ENCODE results near the gene SAMD3.
"Not testable (repeated sequence)": the region's sequence is repeated elsewhere in the genome, so short reads cannot be mapped to it uniquely, and the experiment has no call there.

The SAMD3 gene

DNA sequence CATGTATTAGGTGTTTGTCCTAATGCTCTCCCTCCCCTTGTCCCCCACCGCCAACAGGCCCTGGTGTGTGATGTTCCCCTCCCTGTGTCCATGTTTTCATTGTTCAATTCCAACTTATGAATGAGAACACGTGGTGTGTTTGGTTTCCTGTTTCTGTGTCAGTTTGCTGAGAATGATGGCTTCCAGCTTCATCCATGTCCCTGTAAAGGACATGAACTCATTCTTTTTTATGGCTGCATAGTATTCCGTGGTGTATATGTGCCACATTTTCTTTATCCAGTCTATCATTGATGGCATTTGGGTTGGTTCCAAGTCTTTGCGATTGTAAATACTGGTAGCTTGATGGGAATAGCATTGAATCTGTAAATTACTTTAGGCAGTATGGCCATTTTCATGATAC is 52.6 kb downstream of the SAMD3 start:
- DNase-seq: not testable (repeated sequence)

GRCh38 chr6:130167655-130168054 is 55.1 kb downstream of the SAMD3 start:
- DNase-seq: no peak

GRCh38 chr6:130164251-130164650 is 58.5 kb downstream of the SAMD3 start:
- no peak for DNase-seq

DNA sequence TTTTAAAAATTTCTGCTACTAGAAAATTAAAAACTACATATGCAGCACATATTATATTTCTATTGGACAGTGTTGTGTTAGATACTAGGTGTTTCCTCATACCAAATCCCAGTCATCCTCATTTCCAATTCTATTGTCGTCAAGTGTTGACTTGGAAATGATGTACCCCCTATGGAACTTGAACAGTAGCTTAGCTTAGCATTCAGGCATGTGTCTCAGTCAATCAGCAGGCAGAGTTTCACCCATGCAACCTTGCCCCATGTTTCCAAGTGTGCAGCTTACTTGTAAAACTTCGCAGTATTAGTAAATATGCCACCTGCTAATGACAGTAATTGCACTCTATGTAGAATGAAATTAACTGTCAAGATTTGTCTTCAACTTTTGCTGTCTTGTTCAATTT is 59.5 kb downstream of the SAMD3 start:
- no peak for DNase-seq

DNA sequence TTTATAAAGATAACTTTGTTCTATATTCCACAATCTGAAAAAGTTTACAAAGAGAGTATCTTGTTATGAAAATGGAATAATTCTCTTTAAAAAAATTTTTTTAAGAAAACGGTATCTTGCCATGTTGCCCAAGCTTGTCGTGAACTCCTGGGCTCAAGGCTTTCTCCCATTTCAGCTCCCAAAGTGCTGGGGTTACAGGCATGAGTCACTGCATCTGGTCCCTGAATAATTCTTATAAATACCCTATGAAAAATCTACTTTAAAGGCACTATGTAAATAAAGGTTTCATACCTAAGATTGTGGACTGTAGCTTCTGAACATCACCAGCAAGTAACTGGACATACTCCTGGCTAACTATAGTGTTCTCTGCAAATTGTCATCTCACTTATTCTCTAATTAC is 60.3 kb downstream of the SAMD3 start:
- DNase-seq: no peak

DNA sequence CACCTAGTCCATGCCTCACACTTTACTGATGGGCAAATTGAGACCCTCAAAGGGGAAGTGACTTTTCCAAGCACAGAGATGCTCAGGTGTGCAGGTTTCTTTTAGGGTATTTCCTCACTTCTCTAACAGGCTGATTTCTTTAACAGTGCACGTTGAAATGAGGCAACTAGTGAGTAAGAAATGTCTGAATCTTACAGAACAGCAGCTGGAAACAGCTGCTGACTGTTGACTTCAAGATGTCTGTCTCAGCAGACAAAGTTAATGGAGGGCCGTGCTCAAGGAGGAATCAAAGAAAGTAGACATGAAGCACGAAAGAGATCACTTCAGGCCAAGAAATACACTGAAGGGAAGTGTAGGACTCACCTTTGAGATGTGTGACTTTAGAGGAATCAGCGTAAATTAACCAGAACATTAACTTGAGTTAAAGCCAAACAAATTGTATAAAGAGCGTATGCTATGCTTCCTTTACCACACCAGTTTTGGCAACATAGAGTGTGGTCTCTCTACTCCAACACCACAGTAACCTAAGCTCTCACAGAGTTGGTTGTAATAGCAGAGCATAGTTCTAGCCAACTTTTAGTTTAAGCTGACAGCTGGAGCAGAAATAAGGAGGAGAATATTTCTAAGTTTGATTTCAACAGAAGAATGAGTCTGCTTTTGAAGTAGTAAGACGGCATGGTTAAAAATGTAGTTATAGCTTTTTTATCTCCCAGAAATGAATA is 60.9 kb downstream of the SAMD3 start:
- DNase-seq: no peak

- DNase-seq: no peak
These were observed 62.8 kb downstream of the SAMD3 start for GRCh38 chr6:130159956-130160355.

- no peak for DNase-seq
These were observed 64.2 kb downstream of the SAMD3 start for GRCh38 chr6:130158548-130158947.

DNA sequence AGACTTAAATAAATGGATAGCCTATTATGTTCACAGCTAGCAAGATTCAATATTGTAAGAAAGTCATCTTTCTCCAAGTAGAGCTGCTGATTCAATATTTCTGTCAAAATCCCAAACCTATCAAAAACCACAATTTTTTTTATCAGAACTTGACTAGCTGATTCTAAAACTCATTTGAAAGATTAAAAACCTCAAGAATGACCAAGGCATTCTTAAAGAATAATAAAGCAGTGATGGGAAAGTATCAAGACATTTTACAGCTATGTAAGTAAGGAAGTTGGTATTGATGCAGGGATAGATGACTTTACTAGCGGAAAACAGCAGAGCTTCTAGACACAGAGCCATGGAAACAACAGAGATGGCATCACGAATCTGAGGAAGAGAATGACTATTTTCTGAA is 64.7 kb downstream of the SAMD3 start:
- DNase-seq: no peak

DNA sequence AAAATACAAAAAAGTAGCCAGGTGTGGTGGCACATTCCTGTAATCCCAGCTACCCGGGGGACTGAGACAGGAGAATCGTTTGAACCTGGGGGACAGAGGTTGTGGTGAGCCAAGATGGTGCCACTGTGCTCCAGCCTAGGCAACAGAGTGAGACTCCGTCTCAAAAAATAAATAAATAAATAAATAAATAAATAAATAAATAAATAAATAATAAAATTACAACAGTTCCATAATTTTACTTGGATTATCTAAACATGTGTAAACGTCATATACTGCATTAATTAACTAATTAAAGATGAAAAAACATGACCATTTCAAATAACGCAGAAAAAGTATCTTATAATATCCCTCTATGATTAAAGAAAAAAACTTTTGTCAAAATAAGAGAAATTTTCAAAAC is 65.8 kb downstream of the SAMD3 start:
- DNase-seq: no peak

DNA sequence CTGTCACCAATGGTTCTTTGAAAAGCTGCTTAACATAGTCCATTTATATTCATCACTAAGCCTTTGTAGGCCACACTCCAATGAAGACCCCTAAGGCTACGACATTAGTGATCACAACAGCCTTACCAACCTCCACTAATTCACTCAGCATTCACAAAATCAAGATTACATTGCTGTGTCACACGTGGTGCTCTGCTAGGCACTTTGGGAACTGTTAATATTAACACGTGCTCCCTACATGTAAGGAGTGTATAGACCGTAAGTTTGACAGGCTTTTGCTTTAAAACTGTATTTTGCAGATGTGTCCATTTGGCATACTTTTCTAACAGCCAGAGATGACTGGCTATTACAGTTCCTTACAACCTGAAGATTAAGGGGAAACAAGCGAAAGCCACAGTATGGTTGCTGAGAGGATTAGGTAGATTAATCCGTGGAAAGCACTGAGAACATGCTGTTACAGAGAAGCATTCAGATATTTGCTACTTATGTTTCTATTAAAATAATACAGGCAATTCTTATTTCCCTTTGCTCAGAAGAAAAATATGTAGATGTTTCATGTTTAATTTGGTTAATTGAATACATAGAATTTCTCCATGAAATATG is 69.7 kb downstream of the SAMD3 start:
- DNase-seq: no peak

DNA sequence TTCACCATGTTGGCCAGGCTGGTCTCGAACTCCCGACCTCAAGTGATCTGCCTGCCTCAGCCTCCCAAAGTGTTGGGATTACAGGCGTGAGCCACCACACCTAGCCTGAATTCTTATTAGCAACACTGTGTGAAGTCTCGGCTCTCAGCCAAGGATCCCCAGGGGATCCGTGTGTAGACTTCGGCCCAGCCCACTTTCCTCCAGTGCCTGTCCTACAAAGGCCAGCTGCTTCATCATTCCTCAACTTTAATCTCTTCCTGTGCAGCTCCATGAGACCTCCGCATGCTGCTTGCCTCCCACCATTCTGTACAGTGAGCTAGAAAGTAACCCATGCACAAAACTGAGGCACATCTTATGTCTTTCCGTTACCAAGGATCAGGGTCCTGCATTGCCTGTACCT is 71.8 kb downstream of the SAMD3 start:
- no peak for DNase-seq

GRCh38 chr6:130149016-130149415 is 73.7 kb downstream of the SAMD3 start:
- not testable (repeated sequence) for DNase-seq

GRCh38 chr6:130148181-130148580 is 74.6 kb downstream of the SAMD3 start:
- DNase-seq: no peak

- DNase-seq: no peak
These were observed 75.6 kb downstream of the SAMD3 start for GRCh38 chr6:130147111-130147510.

GRCh38 chr6:130143709-130144108 is 79.0 kb downstream of the SAMD3 start:
- no peak for DNase-seq

DNA sequence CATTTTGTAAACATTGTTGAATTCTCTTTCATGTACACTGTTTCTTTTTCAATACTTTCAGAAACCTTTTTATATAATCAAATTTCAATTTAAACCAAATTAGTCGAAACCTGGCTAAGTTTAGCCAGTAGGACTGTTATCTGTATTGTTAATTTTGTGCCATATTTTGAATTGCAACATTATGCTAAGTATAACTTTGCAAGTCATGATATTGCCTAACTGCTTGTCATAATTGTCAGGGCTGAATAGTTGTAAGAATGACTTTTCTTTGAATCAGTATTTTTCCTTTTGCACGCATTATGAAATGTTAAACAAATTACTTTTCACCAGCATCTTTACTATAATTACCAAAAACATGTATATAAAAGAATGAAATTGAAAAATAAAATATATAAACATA is 82.7 kb downstream of the SAMD3 start:
- no peak for DNase-seq

DNA sequence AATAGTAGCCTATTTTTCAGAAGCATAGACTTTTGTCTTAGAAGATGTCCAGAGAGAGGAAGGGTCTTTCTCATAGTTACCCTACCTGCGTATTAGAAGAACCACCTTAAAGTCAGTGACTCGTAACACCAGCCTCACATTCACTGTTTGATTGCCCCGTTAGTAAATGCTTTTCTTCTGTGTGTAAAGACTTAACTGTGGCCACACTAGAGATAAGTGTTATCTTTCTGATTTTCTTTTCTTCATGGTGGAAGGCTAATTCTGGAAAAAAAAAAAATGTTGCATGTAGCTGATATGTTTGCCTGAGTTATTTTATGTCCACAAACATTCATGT is 83.9 kb downstream of the SAMD3 start:
- DNase-seq: no peak

- DNase-seq: no peak
These were observed 84.4 kb downstream of the SAMD3 start for GRCh38 chr6:130138116-130138908.

DNA sequence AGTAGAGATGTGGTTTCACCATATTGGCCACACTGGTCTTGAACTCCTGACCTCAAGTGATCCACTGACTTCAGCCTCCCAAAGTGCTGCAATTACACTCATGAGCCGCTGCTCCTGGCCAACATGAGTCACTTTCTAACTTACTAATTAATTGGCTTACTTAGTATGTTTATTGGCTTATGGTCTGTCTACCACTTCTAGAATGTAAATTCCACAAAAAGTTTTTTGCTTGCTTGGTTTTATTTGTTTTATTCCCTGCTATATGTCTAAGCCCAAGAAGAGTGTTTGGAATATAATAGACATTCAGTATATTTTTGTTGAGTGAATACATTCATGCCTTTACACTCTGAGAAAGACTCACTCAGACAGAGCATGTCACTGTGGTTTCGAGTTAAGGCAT is 86.0 kb downstream of the SAMD3 start:
- DNase-seq: no peak

GRCh38 chr6:130134582-130134981 is 88.2 kb downstream of the SAMD3 start:
- no peak for DNase-seq

DNA sequence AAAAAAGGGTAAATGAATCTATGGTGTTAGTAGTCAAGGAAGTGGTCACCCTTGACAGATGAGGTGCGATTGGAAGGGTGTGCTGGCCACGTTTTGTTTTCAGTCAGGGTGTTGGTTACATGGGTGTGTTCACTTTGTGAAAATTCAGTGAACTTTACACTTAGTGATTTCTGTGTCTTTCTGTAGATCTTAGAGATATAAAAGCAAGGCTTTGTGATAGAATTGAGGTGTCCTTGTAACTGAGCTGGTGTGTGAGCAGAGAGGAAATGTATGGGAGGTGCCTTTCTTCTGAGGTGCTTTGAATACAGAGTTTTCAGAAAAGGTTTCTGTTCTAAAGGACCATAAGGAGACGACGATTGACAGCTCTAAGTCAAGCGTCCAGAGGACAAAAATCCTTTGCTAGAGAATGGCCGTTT is 90.5 kb downstream of the SAMD3 start:
- no peak for DNase-seq

DNA sequence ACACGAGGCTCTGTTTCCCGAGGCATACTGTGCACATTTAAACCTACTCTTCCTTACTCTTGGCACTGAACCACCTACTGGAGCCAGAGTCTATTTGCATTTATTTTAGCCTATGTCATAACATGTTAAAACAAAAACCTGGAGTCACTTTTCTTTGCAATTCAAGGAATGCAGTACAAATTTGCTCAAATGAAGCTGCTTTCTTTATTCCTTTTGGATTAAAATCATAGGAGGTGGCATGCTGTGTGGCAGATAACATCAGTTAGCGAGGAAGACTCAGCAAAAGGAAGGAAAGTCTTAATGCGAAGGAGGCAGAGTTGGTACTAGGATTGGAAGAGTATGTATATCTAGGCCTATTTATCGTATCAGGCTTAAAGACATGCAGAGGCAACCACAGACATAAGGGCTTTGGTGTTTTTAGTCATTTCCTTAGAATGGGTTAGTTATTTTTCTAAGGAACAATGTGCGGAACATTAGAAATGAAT is 92.9 kb downstream of the SAMD3 start:
- DNase-seq: no peak

GRCh38 chr6:130128326-130128725 is 94.4 kb downstream of the SAMD3 start:
- DNase-seq: no peak
